ACC112 (cell line): ENCODE measurements around the gene YY1.
"Not testable (repeated sequence)": the region's sequence is repeated elsewhere in the genome, so short reads cannot be mapped to it uniquely, and the experiment has no call there.

Experiments used
- H2AFZ ChIP-seq: fragments of 200-600 bp; sonication (generic); one replicate; pipeline ENCODE4 v1.6.0; 2017; ENCODE audit warnings: antibody characterized with exemption, low read length; ENCODE audit not compliant: unreplicated experiment
- H3K27ac ChIP-seq: fragments of 200-600 bp; sonication (generic); 2 replicates; pipeline ENCODE4 v1.5.1; 2014; ENCODE audit warnings: low read depth, mild to moderate bottlenecking, antibody characterized with exemption, low read length, moderate library complexity
- H3K27me3 ChIP-seq: fragments of 200-600 bp; sonication (generic); 2 replicates; pipeline ENCODE4 v1.6.1; 2014; ENCODE audit warnings: mild to moderate bottlenecking, antibody characterized with exemption, low read length, moderate library complexity, mixed read lengths; ENCODE audit not compliant: insufficient read depth
- H3K36me3 ChIP-seq: fragments of 200-600 bp; sonication (generic); 2 replicates; pipeline ENCODE4 v1.6.1; 2016; ENCODE audit warnings: mild to moderate bottlenecking, antibody characterized with exemption, low read length, moderate library complexity, mixed read lengths; ENCODE audit not compliant: insufficient read depth
- H3K4me1 ChIP-seq: fragments of 200-600 bp; sonication (generic); one replicate; pipeline ENCODE4 v1.6.1; 2016; ENCODE audit warnings: low read length, mixed read lengths; ENCODE audit not compliant: insufficient read depth, unreplicated experiment, control insufficient read depth
- H3K4me3 ChIP-seq: fragments of 200-600 bp; sonication (generic); 2 replicates; pipeline ENCODE4 v1.5.1; 2014; ENCODE audit warnings: mild to moderate bottlenecking, low read depth, low read length
- H3K79me2 ChIP-seq: fragments of 200-600 bp; sonication (generic); one replicate; pipeline ENCODE4 v1.6.0; 2016; ENCODE audit warnings: low read length; ENCODE audit not compliant: control insufficient read depth, unreplicated experiment, insufficient read depth

The YY1 gene

DNA sequence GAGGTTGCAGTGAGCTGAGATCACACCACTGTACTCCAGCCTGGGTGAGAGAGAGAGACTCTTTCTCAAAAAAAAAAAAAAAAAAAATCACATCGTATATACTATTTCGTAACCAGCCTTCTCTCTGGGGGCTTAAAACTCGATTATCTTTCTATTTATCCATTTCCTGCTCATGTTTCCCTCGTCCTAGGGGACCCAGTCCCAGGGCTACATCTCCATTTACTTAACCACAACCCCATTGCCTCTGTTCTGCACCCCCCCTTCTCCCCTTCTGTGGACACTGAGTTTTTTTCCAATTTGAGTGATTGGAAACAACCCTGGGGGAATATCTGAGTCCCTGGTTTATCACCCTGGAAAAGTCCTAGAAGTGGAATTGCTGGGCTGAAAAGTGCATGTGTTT lies 36.2 kb upstream of the YY1 start:
- no peak overlapping the region for H3K27ac ChIP-seq
- H3K79me2 ChIP-seq: no peaks in the 10 kb centered on the region
- no peak overlapping the region for H3K4me3 ChIP-seq

GRCh38 chr14:100203146-100203545 lies 35.8 kb upstream of the YY1 start:
- Histone ChIP-seq H2AFZ (no peak overlapping the region), H3K4me3 (no peak overlapping the region), H3K36me3 (no peaks in the 10 kb centered on the region), H3K79me2 (no peaks in the 10 kb centered on the region), H3K4me1 (peaks cover 2% of the 10 kb centered on the region), H3K27ac (no peak overlapping the region), H3K27me3 (no peaks in the 10 kb centered on the region)

More for the DNA sequence above, 36.2 kb upstream of the YY1 start:
- Histone ChIP-seq H3K36me3 (no peaks in the 10 kb centered on the region), H3K4me1 (peaks cover 2% of the 10 kb centered on the region), H2AFZ (no peak overlapping the region), H3K27me3 (no peaks in the 10 kb centered on the region)

DNA sequence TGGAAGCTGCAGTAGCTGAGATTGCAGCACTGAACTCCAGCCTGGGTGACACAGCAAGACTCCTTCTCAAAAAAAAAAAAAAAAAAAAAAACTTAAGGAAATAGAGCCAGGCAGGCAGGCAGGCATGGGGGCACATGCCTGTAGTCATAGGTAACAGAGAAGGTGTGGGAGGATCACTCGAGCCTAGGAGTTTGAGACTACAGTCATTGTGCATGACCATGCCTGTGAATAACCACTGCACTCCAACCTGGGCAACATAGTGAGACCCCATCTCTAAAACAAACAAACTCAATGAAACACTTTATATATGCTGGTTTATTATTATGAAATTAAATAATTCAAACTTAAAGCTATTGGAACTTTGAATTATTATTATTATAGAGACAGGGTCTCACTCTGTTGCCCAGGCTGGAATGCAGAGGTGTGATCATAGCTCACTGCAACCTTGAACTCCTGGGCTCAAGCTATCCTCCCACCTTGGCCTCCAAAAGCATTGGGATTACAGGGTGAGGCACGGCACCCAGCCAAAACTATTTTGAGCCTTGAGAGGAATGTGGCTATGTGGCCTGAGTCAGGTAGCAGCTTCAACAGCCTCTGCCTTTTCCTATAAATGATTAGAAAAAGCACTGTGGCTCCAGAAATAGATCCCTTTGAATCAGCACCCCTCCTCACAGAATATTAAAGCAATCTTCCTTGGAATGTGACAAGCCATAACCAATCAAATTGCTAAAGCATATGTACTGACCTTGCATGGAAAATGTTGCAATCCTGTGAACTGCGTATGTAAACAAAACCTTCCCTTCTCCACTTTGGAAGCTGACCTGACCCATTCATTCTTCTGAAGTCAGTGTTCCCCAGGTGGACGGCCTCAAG lies 34.7 kb upstream of the YY1 start:
- no peak overlapping the region for H3K27ac ChIP-seq
- peaks cover 2% of the 10 kb centered on the region for H3K4me1 ChIP-seq
- H3K79me2 ChIP-seq: no peaks in the 10 kb centered on the region
- no peaks in the 10 kb centered on the region for H3K36me3 ChIP-seq
- H2AFZ ChIP-seq: no peak overlapping the region
- H3K27me3 ChIP-seq: no peaks in the 10 kb centered on the region
- H3K4me3 ChIP-seq: no peak overlapping the region

DNA sequence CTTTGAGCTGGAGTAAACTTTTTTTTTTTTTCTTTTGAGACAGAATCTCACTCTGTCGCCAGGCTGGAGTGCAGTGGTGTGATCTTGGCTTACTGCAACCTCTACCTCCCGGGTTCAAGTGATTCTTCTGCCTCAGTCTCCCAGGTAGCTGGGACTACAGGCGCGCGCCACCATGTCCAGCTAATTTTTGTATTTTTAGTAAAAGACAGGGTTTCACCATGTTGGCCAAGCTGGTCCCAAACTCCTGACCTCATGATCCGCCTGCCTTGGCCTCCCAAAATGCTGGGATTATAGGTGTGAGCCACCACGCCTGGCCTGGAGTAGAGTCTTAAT lies 34.1 kb upstream of the YY1 start:
- not testable (repeated sequence) for H3K36me3 ChIP-seq

GRCh38 chr14:100207588-100207987 lies 31.4 kb upstream of the YY1 start:
- not testable (repeated sequence) for H3K79me2 ChIP-seq, H3K27me3 ChIP-seq, H3K4me3 ChIP-seq, H3K4me1 ChIP-seq, H3K36me3 ChIP-seq, H3K27ac ChIP-seq, H2AFZ ChIP-seq

More for the DNA sequence above, 34.1 kb upstream of the YY1 start:
- H3K79me2 ChIP-seq, H3K4me3 ChIP-seq, H2AFZ ChIP-seq, H3K27me3 ChIP-seq, H3K4me1 ChIP-seq, H3K27ac ChIP-seq: not testable (repeated sequence)

DNA sequence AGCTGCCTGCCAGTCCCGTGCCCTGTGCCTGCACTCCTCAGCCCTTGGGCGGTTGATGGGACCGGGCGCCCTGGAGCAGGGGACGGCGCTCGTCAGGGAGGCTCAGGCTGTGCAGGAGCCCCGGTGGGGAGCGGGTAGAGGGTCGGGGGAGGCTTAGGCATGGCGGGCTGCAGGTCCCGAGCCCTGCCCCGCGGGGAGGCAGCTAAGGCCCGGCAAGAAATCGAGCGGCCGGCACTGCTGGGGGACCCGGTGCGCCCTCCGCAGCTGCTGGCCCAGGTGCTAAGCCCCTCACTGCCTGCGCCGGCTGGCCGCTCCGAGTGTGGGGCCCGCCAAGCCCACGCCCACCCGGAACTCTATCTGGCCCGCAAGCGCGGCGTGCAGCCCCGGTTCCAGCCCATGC lies 30.8 kb upstream of the YY1 start:
- not testable (repeated sequence) for H3K36me3 ChIP-seq, H3K4me3 ChIP-seq, H3K4me1 ChIP-seq, H3K79me2 ChIP-seq, H2AFZ ChIP-seq, H3K27ac ChIP-seq, H3K27me3 ChIP-seq

DNA sequence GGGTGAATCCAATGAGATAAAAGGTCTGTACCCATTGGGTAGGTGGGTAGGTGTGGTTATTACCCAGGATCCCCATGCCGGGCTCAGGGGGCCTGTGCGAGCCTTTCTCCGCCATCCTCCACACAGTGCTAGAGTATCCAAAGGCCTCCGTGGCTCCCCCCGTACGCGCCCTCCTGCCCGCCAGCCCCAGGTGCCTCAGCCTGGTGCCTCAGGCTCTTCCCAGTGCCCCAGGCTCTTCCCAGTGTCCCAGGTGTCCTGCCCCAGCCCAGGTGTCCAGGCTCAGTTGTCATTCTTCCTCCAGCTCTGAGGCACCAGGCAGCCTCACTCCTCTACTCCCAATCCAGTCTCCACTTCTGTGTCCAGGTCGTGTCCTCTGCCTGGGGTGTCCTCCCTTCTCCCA lies 27.6 kb upstream of the YY1 start:
- Histone ChIP-seq H3K27ac (no peak overlapping the region), H3K4me1 (no peaks in the 10 kb centered on the region), H3K27me3 (no peaks in the 10 kb centered on the region), H3K79me2 (no peaks in the 10 kb centered on the region), H2AFZ (no peak overlapping the region), H3K4me3 (no peak overlapping the region), H3K36me3 (no peaks in the 10 kb centered on the region)

DNA sequence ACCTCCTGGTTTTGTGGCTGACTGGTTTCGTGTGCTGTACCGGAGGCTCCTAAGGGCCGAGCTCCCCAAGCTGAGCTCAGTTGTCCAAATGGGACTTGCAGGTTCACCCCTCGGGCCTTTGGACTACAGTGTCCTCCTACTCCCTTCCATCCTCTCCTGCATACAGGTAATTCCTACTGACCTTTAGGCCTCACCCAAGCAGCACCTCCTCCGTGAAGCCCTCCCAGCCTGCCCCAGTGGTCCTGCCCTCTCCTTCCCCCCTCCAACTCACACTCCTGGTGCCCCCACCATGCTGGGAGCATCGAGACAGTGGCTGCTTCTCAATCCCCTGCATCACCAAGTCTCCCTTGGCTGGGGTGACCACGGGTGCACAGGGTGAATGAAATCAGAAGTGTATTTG lies 27.1 kb upstream of the YY1 start:
- Histone ChIP-seq H3K79me2 (no peaks in the 10 kb centered on the region), H3K36me3 (no peaks in the 10 kb centered on the region), H3K4me3 (no peak overlapping the region), H2AFZ (no peak overlapping the region), H3K27ac (no peak overlapping the region), H3K27me3 (no peaks in the 10 kb centered on the region), H3K4me1 (no peaks in the 10 kb centered on the region)

DNA sequence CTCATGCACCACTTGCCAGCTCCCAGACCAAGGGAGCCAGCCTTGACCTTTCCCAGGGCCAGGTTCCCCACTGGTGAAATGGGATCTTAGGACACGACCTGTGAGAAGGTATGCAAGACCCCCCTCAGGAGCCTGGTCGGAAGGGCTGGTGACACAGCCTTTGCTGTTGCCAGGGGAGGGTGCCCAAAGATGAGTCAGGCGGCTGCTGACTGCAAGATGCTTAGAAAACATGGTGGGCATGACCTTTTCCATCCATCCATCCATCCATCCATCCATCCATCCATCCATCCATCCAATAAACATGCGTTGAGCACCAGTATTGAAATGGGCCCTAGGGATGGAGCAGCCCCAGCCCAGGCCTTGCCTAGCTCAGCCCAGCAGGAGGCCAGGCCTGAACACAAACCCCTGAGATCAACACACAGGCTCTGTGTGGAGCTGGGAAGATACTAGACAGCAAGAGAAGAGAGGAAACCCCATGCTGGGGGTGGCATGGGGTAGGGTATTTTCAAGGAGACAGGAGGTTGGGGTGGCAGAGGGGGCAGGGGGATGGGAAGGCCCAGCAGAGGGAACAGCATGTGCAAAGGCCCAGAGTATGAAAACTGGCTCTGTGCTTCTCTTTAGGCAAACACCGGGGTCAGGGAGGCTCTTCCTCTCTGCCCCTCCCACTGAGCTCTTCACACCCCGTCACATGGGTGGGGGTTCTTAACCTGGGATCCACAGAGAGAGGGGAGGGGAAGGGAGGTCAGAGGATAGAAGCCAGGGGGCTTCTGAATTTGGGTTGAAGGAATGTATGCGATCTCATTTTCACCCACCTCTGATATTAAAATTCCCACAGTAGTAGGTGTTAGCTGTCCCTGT lies 26.2 kb upstream of the YY1 start:
- H3K36me3 ChIP-seq: no peaks in the 10 kb centered on the region
- no peaks in the 10 kb centered on the region for H3K27me3 ChIP-seq
- H3K4me1 ChIP-seq: no peaks in the 10 kb centered on the region
- H3K4me3 ChIP-seq: no peak overlapping the region; the same call in 1 of the 2 replicates
- no peaks in the 10 kb centered on the region for H3K79me2 ChIP-seq
- H2AFZ ChIP-seq: no peak overlapping the region
- H3K27ac ChIP-seq: no peak overlapping the region

GRCh38 chr14:100213587-100213955 lies 25.4 kb upstream of the YY1 start:
- H2AFZ ChIP-seq: no peak overlapping the region
- H3K27ac ChIP-seq: no peak overlapping the region
- no peaks in the 10 kb centered on the region for H3K79me2 ChIP-seq
- H3K4me3 ChIP-seq: peak overlapping the region; percentile 95
- no peaks in the 10 kb centered on the region for H3K4me1 ChIP-seq
- H3K36me3 ChIP-seq: no peaks in the 10 kb centered on the region
- H3K27me3 ChIP-seq: no peaks in the 10 kb centered on the region
